IPS-11a (cell line): ENCODE measurements around the gene CHMP2A.

Experiments used
- H3K4me3 ChIP-seq: one replicate; pipeline ENCODE4 v1.5.1; 2013; ENCODE audit warnings: low read depth, low read length, control low read depth

The CHMP2A gene

DNA sequence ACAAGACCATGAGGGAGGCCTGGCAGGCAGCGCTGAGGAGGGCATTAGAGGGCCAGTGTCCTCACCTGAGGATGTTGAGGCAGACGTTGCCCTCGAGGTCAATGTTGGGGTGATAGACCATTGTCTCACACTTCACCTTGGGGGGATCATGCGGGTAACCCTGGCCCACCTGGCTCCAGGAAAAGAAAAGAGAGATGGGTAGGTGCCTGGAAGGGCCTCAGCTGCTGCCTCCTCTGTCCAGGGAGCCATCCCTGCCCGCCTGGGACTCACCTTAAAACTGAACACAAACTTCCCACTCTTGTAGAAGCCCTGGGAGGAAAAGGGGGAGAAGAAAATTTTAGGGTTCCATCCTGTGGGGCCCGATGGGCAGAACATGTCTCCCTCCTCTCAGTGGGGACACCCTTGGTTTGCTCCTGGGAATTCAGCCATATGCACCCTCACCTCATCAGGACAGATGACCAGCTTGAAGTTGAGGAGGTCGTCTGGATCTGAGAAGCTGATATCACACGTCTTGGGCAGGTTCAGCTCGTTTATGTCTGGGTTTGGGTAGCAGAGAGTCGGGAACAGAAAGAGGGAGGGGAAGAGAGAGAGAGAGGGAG, 1.8 kb upstream of the CHMP2A start:
- H3K4me3 ChIP-seq = no peak overlapping the region

- no peak overlapping the region for H3K4me3 ChIP-seq
Measured at GRCh38 chr19:58555920-58556621, 1.2 kb upstream of the CHMP2A start.

DNA sequence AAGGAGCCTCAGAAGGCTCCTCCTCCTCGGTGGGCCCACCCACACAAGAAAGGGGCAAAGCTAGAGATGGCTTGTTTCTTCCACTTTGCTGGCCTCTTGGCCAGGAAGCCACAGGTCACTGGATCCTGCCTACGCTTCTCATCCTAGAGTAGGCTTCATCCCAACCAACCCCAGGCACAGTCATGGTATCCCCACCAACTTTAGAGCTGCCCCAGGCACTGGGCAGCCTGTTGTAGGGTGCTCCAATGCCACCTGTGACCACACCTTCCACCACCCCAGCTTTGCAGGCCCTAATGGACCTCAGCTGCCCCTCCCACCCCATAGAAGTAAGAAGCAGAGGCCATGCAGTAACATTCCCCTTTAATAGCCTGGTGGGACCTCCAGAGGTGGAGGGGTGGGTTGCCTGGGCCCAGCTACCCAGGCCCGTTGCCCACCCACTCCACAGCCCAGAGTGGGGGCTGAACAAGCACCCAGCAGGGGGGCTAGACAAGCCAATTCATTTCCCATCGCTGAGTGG, 522 bp upstream of the CHMP2A start:
- H3K4me3 ChIP-seq = peak overlapping the region; percentile 13

- peak overlapping the region; percentile 73 for H3K4me3 ChIP-seq
Measured at GRCh38 chr19:58553799-58554493, 959 bp downstream of the CHMP2A start.

- no peak overlapping the region for H3K4me3 ChIP-seq
Measured at GRCh38 chr19:58552655-58553054, 2.2 kb downstream of the CHMP2A start.

GRCh38 chr19:58551577-58552471, 3.1 kb downstream of the CHMP2A start:
- H3K4me3 ChIP-seq = no peak overlapping the region

DNA sequence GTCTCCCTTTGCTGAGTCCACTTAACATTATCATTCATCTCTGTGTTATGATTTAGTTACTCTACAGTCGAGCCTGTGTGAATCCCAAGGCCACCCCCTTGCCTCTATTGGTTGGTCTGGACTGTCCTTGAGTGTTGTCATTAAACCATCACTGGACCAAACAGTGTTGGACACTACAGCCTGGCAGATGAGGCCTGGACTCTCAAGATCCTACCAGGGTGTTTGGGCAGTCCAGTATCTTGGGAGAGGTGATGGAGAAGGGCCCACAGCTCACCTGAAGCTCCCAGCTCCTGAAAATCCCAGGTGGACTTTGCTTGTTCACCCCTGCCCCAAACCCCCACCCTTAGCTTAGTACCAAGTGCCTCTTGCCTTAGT, 3.8 kb downstream of the CHMP2A start:
- no peak overlapping the region for H3K4me3 ChIP-seq

GRCh38 chr19:58550362-58551122, 4.4 kb downstream of the CHMP2A start:
- no peak overlapping the region for H3K4me3 ChIP-seq

GRCh38 chr19:58549664-58550361, 5.1 kb downstream of the CHMP2A start:
- H3K4me3 ChIP-seq = no peak overlapping the region

DNA sequence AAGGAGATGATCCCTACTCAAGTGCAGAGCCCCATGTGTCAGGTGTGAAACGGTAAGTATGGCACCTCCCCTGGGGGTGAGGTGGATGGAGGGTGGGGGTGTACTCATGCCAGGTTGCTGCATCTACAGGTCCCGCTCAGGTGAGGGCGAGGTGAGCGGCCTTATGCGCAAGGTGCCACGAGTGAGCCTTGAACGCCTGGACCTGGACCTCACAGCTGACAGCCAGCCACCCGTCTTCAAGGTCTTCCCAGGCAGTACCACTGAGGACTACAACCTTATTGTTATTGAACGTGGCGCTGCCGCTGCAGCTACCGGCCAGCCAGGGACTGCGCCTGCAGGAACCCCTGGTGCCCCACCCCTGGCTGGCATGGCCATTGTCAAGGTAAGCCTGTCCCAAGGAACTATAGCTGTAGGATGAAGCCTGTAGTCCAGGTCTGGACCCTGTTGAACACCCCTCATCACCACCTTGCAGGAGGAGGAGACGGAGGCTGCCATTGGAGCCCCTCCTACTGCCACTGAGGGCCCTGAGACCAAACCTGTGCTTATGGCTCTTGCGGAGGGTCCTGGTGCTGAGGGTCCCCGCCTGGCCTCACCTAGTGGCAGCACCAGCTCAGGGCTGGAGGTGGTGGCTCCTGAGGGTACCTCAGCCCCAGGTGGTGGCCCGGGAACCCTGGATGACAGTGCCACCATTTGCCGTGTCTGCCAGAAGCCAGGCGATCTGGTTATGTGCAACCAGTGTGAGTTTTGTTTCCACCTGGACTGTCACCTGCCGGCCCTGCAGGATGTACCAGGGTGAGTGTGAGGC, 5.8 kb downstream of the CHMP2A start:
- no peak overlapping the region for H3K4me3 ChIP-seq

GRCh38 chr19:58547323-58548312, 7.3 kb downstream of the CHMP2A start:
- H3K4me3 ChIP-seq = no peak overlapping the region

- peak overlapping the region; percentile 89 for H3K4me3 ChIP-seq
Measured at GRCh38 chr19:58546019-58546530, 8.8 kb downstream of the CHMP2A start.

DNA sequence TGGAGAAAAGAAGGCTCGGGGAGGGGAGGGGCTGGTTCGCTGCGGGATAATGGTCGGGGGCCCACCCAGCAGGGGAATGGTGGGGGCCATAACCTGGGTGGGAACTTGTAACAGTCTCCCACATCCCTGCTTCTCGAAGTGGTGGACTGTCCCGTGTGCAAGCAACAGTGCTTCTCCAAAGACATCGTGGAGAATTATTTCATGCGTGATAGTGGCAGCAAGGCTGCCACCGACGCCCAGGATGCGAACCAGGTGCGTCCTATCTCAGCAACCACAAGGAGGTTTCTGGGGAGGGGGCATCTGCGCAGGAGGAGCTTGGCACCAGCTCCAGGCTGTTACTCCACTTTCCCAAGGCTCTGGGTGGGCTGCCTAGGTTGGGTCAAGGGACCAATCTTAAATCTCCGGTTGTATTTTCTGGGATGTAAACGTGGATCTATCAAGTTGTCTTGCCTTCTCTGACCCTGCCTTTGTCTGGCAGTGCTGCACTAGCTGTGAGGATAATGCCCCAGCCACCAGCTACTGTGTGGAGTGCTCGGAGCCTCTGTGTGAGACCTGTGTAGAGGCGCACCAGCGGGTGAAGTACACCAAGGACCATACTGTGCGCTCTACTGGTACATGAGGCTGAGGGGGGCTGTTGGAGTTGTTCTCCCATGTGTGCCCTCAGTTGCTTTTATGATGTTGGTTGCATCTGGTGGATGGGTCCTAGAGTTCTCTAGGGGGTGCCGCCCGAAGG, 9.5 kb downstream of the CHMP2A start:
- H3K4me3 ChIP-seq = peak overlapping the region; percentile 89

DNA sequence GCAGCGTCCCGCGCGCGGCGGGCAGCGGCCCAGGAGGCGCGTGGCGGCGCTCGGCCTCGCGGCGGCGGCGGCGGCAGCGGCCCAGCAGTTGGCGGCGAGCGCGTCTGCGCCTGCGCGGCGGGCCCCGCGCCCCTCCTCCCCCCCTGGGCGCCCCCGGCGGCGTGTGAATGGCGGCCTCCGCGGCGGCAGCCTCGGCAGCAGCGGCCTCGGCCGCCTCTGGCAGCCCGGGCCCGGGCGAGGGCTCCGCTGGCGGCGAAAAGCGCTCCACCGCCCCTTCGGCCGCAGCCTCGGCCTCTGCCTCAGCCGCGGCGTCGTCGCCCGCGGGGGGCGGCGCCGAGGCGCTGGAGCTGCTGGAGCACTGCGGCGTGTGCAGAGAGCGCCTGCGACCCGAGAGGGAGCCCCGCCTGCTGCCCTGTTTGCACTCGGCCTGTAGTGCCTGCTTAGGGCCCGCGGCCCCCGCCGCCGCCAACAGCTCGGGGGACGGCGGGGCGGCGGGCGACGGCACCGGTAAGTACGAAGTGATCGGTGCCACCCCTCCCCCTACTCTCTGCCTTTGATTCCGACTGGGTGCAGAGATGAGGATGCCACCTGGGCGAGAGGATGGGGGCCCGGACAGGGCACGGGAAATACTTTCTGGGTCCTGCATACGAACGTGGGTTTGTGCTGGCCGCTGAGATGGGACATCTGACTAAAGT, 10.2 kb downstream of the CHMP2A start:
- peak overlapping the region; percentile 89 for H3K4me3 ChIP-seq

DNA sequence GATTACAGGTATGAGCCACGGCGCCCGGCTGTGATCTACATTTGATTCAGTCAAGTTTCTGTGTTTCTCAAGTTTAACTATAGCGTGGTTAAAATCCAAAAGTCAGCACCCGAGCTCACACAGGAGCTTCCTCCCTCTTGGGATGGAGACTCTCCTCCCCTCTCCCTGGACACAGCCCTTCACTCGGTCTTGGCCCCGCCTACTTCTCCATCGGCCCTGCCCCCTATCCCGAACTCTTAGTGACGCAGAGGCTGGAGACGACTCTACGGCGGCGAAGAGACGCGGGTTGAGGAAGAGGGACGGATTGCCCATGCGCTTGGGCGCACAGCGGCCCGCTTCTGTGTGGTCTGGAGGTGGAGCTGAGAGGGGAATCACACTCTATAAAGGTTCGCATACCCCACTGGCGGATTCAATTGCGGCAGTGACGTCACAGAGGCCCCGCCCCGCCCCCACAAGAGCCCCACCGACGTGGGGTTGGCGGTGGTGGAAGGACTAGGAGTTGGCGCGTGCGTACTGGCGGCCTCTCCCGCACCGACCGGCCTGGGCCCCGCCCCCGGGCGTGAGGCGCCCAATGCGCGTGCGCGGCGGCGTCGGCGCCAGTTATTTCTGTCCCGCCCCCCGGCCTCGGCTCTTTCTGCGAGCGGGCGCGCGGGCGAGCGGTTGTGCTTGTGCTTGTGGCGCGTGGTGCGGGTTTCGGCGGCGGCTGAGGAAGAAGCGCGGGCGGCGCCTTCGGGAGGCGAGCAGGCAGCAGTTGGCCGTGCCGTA, 10.9 kb downstream of the CHMP2A start, which contains the start of gene TRIM28:
Gene TRIM28, plus strand, starts transcription at position 239 of the 765 bp plus-strand sequence. CDS start 694 bp downstream, outside the sequence.
- peak within 1 kb of the TSS; percentile 89 for H3K4me3 ChIP-seq
